HG02642 (cell line): Measurements from ENCODE around the gene PRMT6.
"Not testable (repeated sequence)": the region's sequence is repeated elsewhere in the genome, so short reads cannot be mapped to it uniquely, and the experiment has no call there.

Experiments
- ATAC-seq: cut with Tn5 transposase; IDR thresholded peaks from one replicate; pipeline ENCODE4 v1.9.1; 2021; ENCODE audit warnings: mild to moderate bottlenecking; ENCODE audit not compliant: unreplicated experiment, poor library complexity

Gene PRMT6

GRCh38 chr1:107056426-107057196, at the start of gene PRMT6:
Gene PRMT6 (plus strand): TSS chr1:107056674. CDS start chr1:107056716, 42 bp downstream.
- peak; percentile 96 for ATAC-seq

- no peak for ATAC-seq
Measured at GRCh38 chr1:107009281-107009680, 47.2 kb upstream of the PRMT6 start.

GRCh38 chr1:107010582-107010981, 45.9 kb upstream of the PRMT6 start:
- ATAC-seq = no peak

DNA sequence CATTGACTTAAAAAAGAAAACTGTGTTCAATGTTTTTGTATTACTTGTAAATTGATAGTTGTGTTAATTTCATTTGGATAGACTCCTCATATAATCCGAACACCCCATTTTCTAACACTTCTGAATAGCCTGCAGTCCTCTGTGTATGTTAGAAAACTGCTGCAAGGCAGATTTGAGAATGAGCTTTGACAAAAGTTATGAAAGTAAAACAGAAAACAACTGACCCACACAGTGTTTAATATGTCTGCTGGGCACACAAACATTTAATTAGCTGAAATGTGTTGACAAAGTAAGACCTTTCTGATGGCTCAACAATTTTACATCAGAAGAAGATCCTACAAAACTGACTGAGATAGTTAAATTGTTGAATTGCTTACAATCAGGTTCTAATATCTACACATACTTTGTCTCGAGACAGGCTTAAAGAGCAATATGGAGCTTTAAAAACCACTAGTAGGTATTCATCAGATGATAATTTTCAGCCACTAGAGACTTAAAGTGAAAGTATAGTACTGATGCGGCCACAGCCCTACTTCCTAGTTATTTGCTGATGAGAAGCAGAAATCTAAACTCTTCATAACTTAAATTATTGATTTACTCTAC, 40.0 kb upstream of the PRMT6 start:
- ATAC-seq = no peak

GRCh38 chr1:107018445-107018844, 38.0 kb upstream of the PRMT6 start:
- no peak for ATAC-seq

GRCh38 chr1:107019166-107019565, 37.3 kb upstream of the PRMT6 start:
- ATAC-seq = no peak

- not testable (repeated sequence) for ATAC-seq
Measured at GRCh38 chr1:107038874-107039273, 17.6 kb upstream of the PRMT6 start.

DNA sequence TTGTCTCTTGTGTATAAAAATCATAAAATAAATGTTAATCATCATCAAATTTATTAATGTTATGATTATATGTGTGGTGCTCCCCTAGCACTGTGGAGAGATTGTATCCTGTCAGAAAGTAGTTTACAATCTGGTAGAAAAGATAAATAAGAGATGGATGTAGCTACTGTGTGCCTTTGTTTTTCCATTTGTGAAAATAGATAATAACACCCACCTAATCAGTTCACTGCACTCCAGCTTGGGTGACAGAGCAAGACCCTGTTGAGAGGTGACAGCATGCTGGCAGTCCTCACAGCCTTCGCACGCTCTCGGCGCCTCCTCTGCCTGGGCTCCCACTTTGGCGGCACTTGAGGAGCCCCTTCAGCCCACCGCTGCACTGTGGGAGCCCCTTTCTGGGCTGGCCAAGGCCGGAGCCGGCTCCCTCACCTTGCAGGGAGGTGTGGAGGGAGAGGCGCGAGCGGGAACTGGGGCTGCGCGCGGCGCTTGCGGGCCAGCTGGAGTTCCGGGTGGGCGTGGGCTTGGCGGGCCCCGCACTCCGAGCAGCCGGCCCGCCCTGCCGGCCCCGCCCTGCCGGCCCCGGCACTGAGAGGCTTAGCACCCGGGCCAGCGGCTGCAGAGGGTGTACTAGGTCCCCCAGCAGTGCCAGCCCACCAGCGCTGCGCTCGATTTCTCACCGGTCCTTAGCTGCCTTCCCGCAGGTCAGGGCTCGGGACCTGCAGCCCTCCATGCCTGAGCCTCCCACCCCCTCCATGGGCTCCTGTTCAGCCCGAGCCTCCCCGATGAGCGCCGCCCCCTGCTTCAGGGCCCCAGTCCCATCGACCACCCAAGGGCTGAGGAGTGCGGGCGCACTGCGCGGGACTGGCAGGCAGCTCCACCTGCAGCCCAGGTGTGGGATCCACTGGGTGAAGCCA, 11.9 kb upstream of the PRMT6 start:
- ATAC-seq = not testable (repeated sequence)

- ATAC-seq = no peak
Measured at GRCh38 chr1:107047602-107048001, 8.9 kb upstream of the PRMT6 start.

- no peak for ATAC-seq
Measured at GRCh38 chr1:107048241-107048640, 8.2 kb upstream of the PRMT6 start.

- ATAC-seq = no peak
Measured at GRCh38 chr1:107051266-107051665, 5.2 kb upstream of the PRMT6 start.

DNA sequence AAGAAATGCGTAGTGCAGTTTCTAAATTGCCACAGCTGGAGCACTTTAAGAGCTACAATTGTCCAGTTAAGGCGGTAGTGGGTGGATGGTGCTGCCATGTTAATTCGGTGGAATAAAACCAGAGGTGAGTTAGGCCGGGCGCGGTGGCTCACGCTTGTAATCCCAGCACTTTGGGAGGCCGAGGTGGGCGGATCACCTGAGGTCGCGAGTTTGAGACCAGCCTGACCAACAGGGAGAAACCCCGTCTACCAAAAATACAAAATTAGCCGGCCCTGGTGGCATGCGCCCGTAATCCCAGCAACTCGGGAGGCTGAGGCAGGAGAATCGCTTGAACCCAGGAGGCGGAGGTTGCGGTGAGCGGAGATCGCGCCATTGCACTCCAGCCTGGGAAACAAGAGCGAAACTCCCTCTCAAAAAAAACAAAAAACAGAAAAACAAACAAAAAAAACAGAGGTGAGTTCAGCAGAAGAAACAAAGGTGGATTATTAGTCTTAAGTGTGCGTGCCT, 502 bp upstream of the PRMT6 start:
- not testable (repeated sequence) for ATAC-seq

DNA sequence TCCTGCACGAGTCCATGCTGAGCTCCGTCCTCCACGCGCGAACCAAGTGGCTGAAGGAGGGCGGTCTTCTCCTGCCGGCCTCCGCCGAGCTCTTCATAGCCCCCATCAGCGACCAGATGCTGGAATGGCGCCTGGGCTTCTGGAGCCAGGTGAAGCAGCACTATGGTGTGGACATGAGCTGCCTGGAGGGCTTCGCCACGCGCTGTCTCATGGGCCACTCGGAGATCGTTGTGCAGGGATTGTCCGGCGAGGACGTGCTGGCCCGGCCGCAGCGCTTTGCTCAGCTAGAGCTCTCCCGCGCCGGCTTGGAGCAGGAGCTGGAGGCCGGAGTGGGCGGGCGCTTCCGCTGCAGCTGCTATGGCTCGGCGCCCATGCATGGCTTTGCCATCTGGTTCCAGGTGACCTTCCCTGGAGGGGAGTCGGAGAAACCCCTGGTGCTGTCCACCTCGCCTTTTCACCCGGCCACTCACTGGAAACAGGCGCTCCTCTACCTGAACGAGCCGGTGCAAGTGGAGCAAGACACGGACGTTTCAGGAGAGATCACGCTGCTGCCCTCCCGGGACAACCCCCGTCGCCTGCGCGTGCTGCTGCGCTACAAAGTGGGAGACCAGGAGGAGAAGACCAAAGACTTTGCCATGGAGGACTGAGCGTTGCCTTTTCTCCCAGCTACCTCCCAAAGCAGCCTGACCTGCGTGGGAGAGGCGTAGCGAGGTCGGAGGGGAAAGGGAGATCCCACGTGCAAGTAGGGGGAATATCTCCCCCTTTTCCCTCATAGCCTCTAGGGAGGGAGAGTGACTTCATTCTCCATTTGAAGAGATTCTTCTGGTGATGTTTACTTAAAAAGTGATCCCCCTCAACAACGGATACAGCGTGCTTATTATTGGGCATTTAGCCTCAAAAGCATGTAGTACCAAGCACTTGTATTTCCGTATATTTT, 991 bp downstream of the PRMT6 start:
- ATAC-seq = peak; percentile 72

GRCh38 chr1:107058245-107059032, 2.0 kb downstream of the PRMT6 start:
- no peak for ATAC-seq

DNA sequence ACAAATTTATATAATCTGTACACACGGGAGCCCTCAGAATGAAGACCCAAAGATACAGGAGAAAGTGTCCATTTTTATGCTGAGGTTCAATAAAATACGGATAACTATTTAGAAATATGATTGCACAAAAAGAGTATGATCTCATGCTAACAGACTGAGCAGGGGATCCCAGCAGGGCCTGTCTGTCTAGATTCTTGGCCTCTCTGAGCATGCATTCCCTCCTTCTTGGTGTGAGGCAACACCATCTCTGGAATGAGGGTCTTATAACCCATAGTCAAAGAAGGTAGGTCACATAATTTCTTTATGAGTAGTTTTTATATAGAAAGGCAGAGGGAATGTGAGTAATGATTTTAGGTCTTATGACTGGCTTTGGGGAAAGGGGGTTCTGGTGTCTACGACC, 5.4 kb downstream of the PRMT6 start:
- ATAC-seq = no peak

GRCh38 chr1:107073493-107073892, 17.0 kb downstream of the PRMT6 start:
- no peak for ATAC-seq

GRCh38 chr1:107076841-107077240, 20.4 kb downstream of the PRMT6 start:
- ATAC-seq = no peak

- no peak for ATAC-seq
Measured at GRCh38 chr1:107079249-107079648, 22.8 kb downstream of the PRMT6 start.

- ATAC-seq = no peak
Measured at GRCh38 chr1:107081102-107081501, 24.6 kb downstream of the PRMT6 start.
